HG03095 (cell line): ENCODE measurements around the gene WDFY3.

Experiments used
- ATAC-seq: cut with Tn5 transposase; IDR thresholded peaks from one replicate; pipeline ENCODE4 v1.9.1; 2021; ENCODE audit warnings: moderate library complexity; ENCODE audit not compliant: unreplicated experiment

WDFY3 gene

GRCh38 chr4:84966382-84967242 is at the start of gene WDFY3:
Gene WDFY3 (minus strand): TSS chr4:84966690. CDS start chr4:84860591, 106,099 bp downstream.
- ATAC-seq: no peak

GRCh38 chr4:85005865-85006377 is 39.4 kb upstream of the WDFY3 start:
- no peak for ATAC-seq

GRCh38 chr4:85000343-85000742 is 33.9 kb upstream of the WDFY3 start:
- no peak for ATAC-seq

- ATAC-seq: no peak
Measured at GRCh38 chr4:84995386-84995785, 28.9 kb upstream of the WDFY3 start.

- no peak for ATAC-seq
Measured at GRCh38 chr4:84994280-84994679, 27.8 kb upstream of the WDFY3 start.

- ATAC-seq: no peak
Measured at GRCh38 chr4:84985952-84986351, 19.5 kb upstream of the WDFY3 start.

GRCh38 chr4:84977396-84977795 is 10.9 kb upstream of the WDFY3 start:
- ATAC-seq: no peak

GRCh38 chr4:84973856-84974255 is 7.4 kb upstream of the WDFY3 start:
- ATAC-seq: no peak

GRCh38 chr4:84971319-84971932 is 4.9 kb upstream of the WDFY3 start:
- no peak for ATAC-seq

- ATAC-seq: no peak
Measured at GRCh38 chr4:84968925-84969324, 2.4 kb upstream of the WDFY3 start.

- no peak for ATAC-seq
Measured at GRCh38 chr4:84967243-84967690, 777 bp upstream of the WDFY3 start.

GRCh38 chr4:84965553-84966381 is 723 bp downstream of the WDFY3 start:
- no peak for ATAC-seq

GRCh38 chr4:84964995-84965552 is 1.4 kb downstream of the WDFY3 start:
- no peak for ATAC-seq

GRCh38 chr4:84962102-84962501 is 4.4 kb downstream of the WDFY3 start:
- no peak for ATAC-seq

GRCh38 chr4:84958434-84958833 is 8.1 kb downstream of the WDFY3 start:
- no peak for ATAC-seq

- no peak for ATAC-seq
Measured at GRCh38 chr4:84957514-84958420, 8.7 kb downstream of the WDFY3 start.

GRCh38 chr4:84956014-84956413 is 10.5 kb downstream of the WDFY3 start:
- ATAC-seq: no peak

- no peak for ATAC-seq
Measured at GRCh38 chr4:84954982-84955567, 11.4 kb downstream of the WDFY3 start.

GRCh38 chr4:84952776-84953175 is 13.7 kb downstream of the WDFY3 start:
- no peak for ATAC-seq
